Skin epidermis (tissue), 12 donors: ENCODE data around the gene NUDT14.
A peak's percentile ranks its signal among the peaks of the same experiment; 100 is the strongest.

Experiments used
- H3K27ac ChIP-seq, 21 experiments: fragments of 200-600 bp; sonication (generic) in 11 of 21; one replicate each; pipeline ENCODE4 v1.5.0; 2020; ENCODE audit warnings: mild to moderate bottlenecking in 3 of 21, inconsistent platforms in 2 of 21, moderate library complexity in 2 of 21
- H3K4me3 ChIP-seq, 7 experiments: fragments of 200-600 bp; sonication (generic) in 2 of 7; one replicate each; pipeline ENCODE4 v1.5.0; 2020; ENCODE audit warnings: inconsistent platforms in 2 of 7, mild to moderate bottlenecking in 2 of 7, moderate library complexity in 1 of 7

Gene NUDT14

GRCh38 chr14:105165761-105166485 is 15.2 kb downstream of the NUDT14 start:
- Histone ChIP-seq H3K4me3 (peak overlapping the region; percentile 2 to 52 (median 15)), H3K27ac (peak overlapping the region in 8 of 21 experiments; percentile 7 to 61 (median 26))

- H3K4me3 ChIP-seq, result peak overlapping the region in 4 of 7 experiments; percentile 2 to 52 (median 32)
- peak overlapping the region in 5 of 21 experiments; percentile 7 to 56 (median 20) for H3K27ac ChIP-seq
Measured at GRCh38 chr14:105165134-105165704, 15.9 kb downstream of the NUDT14 start.

GRCh38 chr14:105163040-105163742 is 17.9 kb downstream of the NUDT14 start:
- Histone ChIP-seq H3K27ac (no peak overlapping the region), H3K4me3 (no peak overlapping the region)

- Histone ChIP-seq H3K4me3 (no peak overlapping the region), H3K27ac (no peak overlapping the region)
Measured at GRCh38 chr14:105162669-105162979, 18.5 kb downstream of the NUDT14 start.

- no peak overlapping the region for H3K27ac ChIP-seq
- H3K4me3 ChIP-seq, result no peak overlapping the region
Measured at GRCh38 chr14:105161964-105162668, 19.0 kb downstream of the NUDT14 start.

DNA sequence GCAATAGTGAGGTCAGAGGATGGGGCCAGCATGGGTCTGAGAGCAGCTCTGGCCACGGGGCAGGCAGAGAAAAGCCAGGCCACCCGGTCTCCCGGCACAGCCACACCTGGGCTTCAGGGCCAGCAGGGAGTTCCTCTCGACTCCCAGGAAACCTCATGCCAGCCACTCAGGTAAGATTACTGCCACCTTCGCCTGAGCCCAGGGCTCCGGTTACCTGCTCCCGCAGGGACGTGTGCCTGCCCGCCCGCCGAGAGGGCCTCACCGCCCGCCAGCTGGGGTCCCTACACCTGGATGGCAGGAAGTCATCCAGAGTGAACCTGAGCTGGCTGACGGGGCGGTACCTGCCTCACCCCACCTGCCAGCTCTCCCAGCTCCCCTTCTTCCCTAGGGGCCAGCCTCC is 19.8 kb downstream of the NUDT14 start:
- no peak overlapping the region for H3K27ac ChIP-seq

DNA sequence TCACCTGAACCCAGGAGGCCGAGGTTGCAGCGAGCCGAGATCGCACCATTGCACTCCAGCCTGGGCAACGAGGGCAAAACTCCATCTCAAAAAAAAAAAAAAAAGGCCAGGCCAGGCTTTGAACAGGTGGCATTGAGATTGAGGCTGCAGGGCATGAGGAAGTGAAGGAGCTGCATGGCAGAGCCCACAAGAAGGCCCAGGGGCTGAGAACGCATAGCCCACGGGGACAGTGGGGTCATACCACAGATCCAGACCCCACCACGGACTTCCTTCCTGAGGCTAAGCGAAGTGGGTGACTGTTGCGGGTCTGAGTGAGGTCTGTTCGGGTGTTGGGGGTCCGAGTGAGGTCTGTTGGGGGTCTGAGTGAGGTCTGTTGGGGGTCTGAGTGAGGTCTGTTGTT is 20.3 kb downstream of the NUDT14 start:
- Histone ChIP-seq H3K4me3 (no peak overlapping the region), H3K27ac (no peak overlapping the region)

More for the DNA sequence above, 19.8 kb downstream of the NUDT14 start:
- H3K4me3 ChIP-seq, result no peak overlapping the region

DNA sequence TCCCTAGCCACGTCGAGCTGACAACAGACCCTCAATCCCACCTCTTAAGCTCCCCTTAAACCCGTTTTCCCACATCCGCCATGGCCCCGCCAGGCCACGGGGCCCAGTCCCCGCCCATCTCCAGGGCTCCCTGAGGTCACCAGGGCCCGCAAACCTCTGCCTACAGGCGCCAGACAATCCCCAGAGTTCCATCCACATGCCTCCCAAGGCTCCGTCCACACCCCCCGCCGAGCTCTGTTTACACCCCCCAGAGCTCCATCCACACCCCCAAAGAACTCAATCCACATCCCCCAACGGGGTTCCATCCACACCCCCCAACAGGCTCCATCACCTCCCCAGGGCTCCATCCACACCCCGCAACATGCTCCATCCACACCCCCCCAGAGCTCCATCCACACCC is 21.8 kb downstream of the NUDT14 start:
- Histone ChIP-seq H3K27ac (no peak overlapping the region), H3K4me3 (no peak overlapping the region)

GRCh38 chr14:105158794-105159193 is 22.3 kb downstream of the NUDT14 start:
- Histone ChIP-seq H3K27ac (no peak overlapping the region), H3K4me3 (no peak overlapping the region)

DNA sequence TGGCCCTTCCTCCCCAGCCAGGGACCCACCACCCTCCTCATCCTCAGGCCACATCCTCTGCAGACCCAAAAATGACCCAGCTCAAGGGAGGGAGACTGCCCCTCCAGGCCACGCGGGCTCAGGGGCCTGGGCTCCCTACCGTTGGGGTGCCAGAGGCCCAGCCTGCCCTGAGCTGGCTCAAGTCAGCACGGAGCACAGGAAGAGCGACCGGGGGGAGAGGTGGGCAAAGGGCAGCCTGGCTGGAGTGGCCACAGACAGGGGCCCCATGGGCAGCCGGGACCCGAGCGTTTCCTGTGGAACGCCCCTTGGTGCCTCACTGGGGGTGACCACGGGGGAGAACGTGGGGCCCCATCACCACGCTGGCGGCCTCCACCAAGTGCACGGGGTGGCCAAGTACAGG is 23.2 kb downstream of the NUDT14 start:
- H3K27ac ChIP-seq, result no peak overlapping the region
- H3K4me3 ChIP-seq, result no peak overlapping the region

DNA sequence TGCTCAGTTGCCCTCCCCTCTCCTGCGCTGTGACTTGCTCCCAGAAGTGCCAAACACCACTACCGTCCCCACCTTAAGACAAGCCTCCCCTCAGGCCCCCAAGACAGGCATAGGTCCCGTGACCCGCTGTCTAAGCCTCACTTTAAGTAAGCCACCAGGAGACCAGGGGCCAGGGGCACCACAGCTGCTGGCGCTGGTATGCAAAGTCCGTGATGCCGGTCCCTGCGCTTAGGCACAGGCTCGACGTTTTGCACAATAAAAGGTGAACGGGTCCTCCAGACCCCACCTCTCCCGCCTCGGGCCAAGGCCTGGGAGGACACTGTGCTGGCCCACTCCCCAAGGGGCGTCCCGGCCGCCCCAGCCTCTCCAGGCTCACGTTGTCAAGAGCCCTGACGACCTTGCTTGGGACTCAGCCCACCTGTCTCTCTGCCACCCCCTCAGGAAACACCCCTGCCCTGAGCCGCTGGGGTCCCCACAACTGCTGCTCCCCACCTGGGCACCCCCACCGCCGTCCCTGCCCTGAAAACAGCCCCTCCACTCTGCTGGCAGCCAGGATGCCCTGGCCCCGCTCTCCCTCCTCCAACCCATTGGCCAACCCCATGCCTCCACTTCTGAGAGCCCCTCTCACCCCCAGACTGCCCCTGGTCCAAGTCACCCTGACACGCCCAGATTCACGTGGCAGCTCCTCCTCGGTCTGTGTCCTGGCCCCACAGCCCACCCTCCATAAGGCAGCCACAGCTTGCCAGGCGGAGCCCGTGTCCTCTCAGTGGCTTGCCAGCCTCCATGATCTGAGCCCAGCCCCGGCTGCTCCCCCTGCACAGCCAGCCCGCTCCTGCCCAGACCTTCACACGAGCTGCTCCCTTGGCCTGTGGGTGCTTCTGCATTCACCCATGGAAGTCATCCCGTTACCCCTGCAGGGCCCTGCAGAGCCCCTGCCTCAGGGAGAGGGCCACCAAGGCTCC is 24.4 kb downstream of the NUDT14 start:
- Histone ChIP-seq H3K4me3 (no peak overlapping the region), H3K27ac (no peak overlapping the region)

- no peak overlapping the region for H3K4me3 ChIP-seq
- no peak overlapping the region for H3K27ac ChIP-seq
Measured at GRCh38 chr14:105155681-105156413, 25.3 kb downstream of the NUDT14 start.

DNA sequence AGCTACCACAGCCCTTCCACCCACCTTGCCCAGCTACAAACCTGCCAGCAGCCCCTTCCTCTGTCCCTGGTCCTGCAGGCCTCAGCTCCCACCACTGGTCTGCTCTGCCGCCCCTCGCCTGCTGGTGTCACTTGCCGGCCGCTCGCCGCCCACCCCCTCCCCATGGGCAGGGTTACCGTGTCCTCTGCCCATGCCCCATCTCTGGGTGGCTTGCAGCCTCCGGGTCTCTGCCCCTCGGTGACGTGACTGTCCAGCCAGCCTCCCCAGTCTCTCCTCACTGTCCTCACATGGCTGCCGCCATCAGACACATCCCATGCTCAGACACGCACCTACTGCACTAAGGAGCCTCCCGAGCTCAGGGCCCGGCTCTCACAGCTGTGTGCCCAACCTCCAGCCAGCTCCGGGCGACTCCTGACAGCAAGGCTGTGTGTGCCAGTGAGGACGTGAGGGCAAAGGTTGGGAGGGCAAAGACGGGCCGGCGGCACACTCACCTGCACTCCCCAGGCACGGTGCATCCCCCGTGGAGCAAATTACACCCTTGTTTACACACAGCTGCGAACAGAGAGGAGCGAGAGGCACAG is 26.0 kb downstream of the NUDT14 start:
- Histone ChIP-seq H3K4me3 (no peak overlapping the region), H3K27ac (no peak overlapping the region)

DNA sequence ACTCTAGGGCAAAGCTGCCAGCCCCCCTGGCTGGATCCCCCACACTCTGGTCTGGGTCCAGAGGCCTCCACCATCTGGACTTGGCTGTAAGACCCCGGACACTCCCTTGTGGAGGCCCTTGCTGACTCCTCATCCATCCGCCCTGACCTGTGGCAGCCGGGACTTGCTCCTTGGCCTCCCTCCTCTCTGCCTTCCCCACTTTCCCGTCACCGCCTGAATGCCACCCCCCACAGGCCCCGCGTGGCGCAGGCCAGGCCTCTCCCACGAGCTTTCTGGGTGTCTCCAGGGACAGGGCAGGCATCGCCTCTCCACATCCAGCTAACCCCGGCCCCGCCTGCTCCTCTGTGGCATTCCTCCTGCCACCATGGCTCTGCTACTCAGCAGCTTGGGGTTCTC is 26.6 kb downstream of the NUDT14 start:
- peak overlapping the region in 1 of 21 experiments; percentile 24 for H3K27ac ChIP-seq
- H3K4me3 ChIP-seq, result no peak overlapping the region

DNA sequence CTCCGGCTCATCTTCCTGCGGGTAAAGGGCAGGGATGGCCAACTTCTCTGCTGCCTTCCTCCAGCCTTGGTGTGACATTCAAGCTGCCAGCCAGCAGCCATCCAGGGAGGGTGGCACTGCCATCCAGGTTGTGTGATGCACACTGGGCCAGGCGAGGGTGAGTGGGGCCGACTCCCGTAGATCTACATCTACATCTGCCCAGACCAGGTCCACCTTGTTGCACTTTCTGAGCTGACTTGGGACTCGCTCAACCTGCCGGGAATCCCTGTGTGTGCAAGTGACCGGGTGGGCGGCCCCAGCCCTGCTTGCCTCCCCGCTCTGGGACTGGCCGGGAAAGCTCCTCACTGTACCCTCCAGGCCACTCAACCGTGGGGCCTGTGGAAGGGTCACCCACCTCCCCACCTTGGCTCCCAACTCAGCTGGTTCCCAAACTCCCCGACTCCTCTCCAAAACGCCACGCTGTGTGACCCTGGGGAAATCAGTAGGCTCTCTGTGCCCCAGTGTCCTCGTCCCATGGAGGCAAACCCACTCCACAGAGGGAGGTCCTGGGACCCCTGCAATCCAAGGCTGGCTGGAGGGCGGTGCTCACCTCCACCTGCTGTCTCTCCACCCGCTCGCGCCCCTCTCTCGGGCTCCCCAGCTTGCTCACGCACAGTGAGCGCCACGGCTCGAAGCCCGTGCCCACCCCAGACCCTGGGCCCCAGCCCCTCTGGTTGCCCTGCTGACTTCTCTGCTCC is 27.2 kb downstream of the NUDT14 start:
- Histone ChIP-seq H3K4me3 (no peak overlapping the region), H3K27ac (peak overlapping the region in 1 of 21 experiments; percentile 24)

DNA sequence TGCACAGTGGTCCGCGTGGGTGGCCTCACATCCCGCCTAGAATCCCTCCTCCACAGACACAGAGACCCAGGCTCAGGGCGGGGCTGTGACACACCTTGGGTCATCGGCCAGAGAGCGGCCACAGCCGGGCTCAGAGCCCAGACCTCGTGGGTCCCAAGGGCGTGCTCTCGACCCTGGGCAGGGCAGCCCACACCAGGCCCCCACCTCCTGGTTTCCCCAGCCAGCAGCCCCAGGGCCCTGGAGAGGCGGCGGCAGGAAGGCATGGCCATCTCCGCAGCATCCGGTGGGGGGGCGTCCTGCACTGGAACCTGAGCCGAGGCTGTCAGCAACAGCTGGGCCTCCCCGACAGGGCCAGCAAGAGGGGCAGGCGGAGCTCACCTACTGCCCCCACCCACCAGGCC is 27.8 kb downstream of the NUDT14 start:
- Histone ChIP-seq H3K27ac (peak overlapping the region in 2 of 21 experiments; percentile 12 to 24), H3K4me3 (no peak overlapping the region)

DNA sequence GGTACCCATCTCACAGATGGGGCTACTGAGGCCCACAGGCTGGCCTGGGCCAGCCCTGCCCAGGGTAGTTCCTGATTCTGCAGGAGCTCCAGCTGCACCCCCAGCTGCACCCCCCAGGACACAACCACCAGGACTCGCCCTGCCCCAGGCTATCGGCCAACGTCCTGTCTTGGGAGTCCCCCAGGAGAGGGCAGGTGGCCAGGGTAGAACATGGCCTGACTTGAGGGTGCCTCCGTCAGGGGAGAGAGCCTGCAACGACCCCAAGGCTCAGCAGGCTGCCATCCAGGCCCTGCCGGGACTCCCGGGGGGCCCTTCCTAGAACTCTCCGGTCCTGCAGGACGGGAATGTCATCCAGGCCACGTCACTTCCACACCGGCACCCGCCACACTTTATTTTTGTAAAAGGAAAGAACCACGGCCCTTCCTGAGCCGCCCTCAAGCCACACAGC is 28.3 kb downstream of the NUDT14 start:
- Histone ChIP-seq H3K4me3 (no peak overlapping the region), H3K27ac (peak overlapping the region in 3 of 21 experiments; percentile 12 to 55 (median 25))
